Activated B cell treated with CpG ODN at 0.5 μM for 24 hours (primary cell): ENCODE data around the gene RASA3. TPM values are rescaled to one million over a fixed set of nuclear protein-coding genes. Genes with fewer than 3 reads are reported as not detected.
A peak's percentile ranks its signal among the peaks of the same experiment; 100 is the strongest.

Experiments used
- ATAC-seq: fragments of 200-7000 bp; cut with Tn5 transposase; one replicate; pipeline ENCODE4 v1.10.0; 2021; ENCODE audit warnings: low read depth, mild to moderate bottlenecking, moderate library complexity
- CTCF ChIA-PET: fragments of 350-600 bp; sonication (Branson Sonifier 250); formaldehyde crosslinking; loops from one replicate; lab custom pipeline; 2021; ENCODE audit warnings: antibody characterized with exemption; lab: Charles Lee
- POLR2A ChIA-PET: fragments of 350-600 bp; sonication (Branson Sonifier 250); formaldehyde crosslinking; loops from one replicate; lab custom pipeline; 2021; ENCODE audit warnings: antibody characterized with exemption; lab: Charles Lee
- DNase-seq: peaks from one replicate; pipeline ENCODE4 v3.0.0; 2022
- H3K27ac Mint-ChIP-seq: one replicate; pipeline ENCODE4 v1.8.0; 2020; ENCODE audit warnings: mixed read lengths
- H3K27me3 Mint-ChIP-seq: one replicate; pipeline ENCODE4 v1.8.0; 2021; ENCODE audit warnings: mixed read lengths
- H3K36me3 Mint-ChIP-seq: one replicate; pipeline ENCODE4 v1.8.0; 2021; ENCODE audit warnings: low read depth, mixed read lengths
- H3K4me1 Mint-ChIP-seq: one replicate; pipeline ENCODE4 v1.8.0; 2021; ENCODE audit warnings: mixed read lengths
- H3K4me3 Mint-ChIP-seq: one replicate; pipeline ENCODE4 v1.8.0; 2020; ENCODE audit warnings: mild to moderate bottlenecking, mixed read lengths
- H3K9me3 Mint-ChIP-seq: one replicate; pipeline ENCODE4 v1.8.0; 2020; ENCODE audit warnings: mixed read lengths
- CTCF ChIP-seq: fragments of 200-600 bp; IDR thresholded peaks from one replicate; pipeline ENCODE4 v1.8.0; 2022; ENCODE audit warnings: antibody characterized with exemption, mild to moderate bottlenecking
- intact Hi-C: fragments of 100-400 bp; cut with micrococcal nuclease; formaldehyde crosslinking; loops from one replicate; pipeline ENCODE4 v1.15.1; 2024
- total RNA-seq: library from RNA; stranded (reverse); gene quantifications from 2 replicates; pipeline ENCODE4 v1.2.3, GENCODE V29; 2022

Gene RASA3
- total RNA-seq, 1 donor from 2014 or later: 20.4 TPM

GRCh38 chr13:114033541-114034315 lies 98.7 kb downstream of the RASA3 start:
- CTCF ChIA-PET: no interaction called here
- H3K36me3 Mint-ChIP-seq: peaks cover 49% of the 10 kb centered on the region
- intact Hi-C loops: no loop called here
- ATAC-seq (no peak), DNase-seq (no peak)
- POLR2A ChIA-PET: no interaction called here
- no peak overlapping the region for H3K4me3 Mint-ChIP-seq
- H3K27me3 Mint-ChIP-seq: no peaks in the 10 kb centered on the region
- no peak for TF ChIP-seq CTCF
- no peak overlapping the region for H3K27ac Mint-ChIP-seq
- no peaks in the 10 kb centered on the region for H3K9me3 Mint-ChIP-seq
- H3K4me1 Mint-ChIP-seq: peaks cover 6% of the 10 kb centered on the region

GRCh38 chr13:114032126-114032799 lies 100.2 kb downstream of the RASA3 start:
- no peak for DNase-seq
- no peak for TF ChIP-seq CTCF
- Mint-ChIP-seq H3K27me3 (no peaks in the 10 kb centered on the region), H3K4me3 (no peak overlapping the region), H3K36me3 (peaks cover 47% of the 10 kb centered on the region), H3K27ac (no peak overlapping the region), H3K9me3 (no peaks in the 10 kb centered on the region), H3K4me1 (peaks cover 12% of the 10 kb centered on the region)
- ATAC-seq: no peak
- ChIA-PET POLR2A (no interaction called here), CTCF (no interaction called here)
- intact Hi-C loops: no loop called here

- no peak overlapping the region for H3K27ac Mint-ChIP-seq
- H3K36me3 Mint-ChIP-seq: peaks cover 45% of the 10 kb centered on the region
- ATAC-seq (no peak), DNase-seq (no peak)
- intact Hi-C loops: no loop called here
- TF ChIP-seq CTCF: no peak
- POLR2A ChIA-PET: no interaction called here
- H3K9me3 Mint-ChIP-seq: no peaks in the 10 kb centered on the region
- CTCF ChIA-PET: no interaction called here
- peaks cover 18% of the 10 kb centered on the region for H3K4me1 Mint-ChIP-seq
- no peak overlapping the region for H3K4me3 Mint-ChIP-seq
- H3K27me3 Mint-ChIP-seq: no peaks in the 10 kb centered on the region
Observed at GRCh38 chr13:114031631-114032030, 100.8 kb downstream of the RASA3 start.

GRCh38 chr13:114030666-114031610 lies 101.5 kb downstream of the RASA3 start:
- no peaks in the 10 kb centered on the region for H3K27me3 Mint-ChIP-seq
- TF ChIP-seq CTCF: no peak
- intact Hi-C loops: no loop called here
- ChIA-PET POLR2A (no interaction called here), CTCF (no interaction called here)
- peaks cover 42% of the 10 kb centered on the region for H3K36me3 Mint-ChIP-seq
- H3K27ac Mint-ChIP-seq: peak overlapping the region; percentile 4
- H3K4me1 Mint-ChIP-seq: peaks cover 25% of the 10 kb centered on the region
- H3K4me3 Mint-ChIP-seq: no peak overlapping the region
- ATAC-seq (no peak), DNase-seq (no peak)
- no peaks in the 10 kb centered on the region for H3K9me3 Mint-ChIP-seq
